Fibroblast of lung (primary cell): ENCODE data around the gene CACNG3. TPM values are rescaled to one million over a fixed set of nuclear protein-coding genes. Genes with fewer than 3 reads are reported as not detected.

Experiments
- DNase-seq, 2 donors: peaks; one replicate each; pipeline versions ENCODE4 v3.0.0 to v3.0.0-alpha.2; 2010; ENCODE audit warnings: low read depth in 2 of 2
- H2AFZ ChIP-seq: 2 replicates; pipeline ENCODE4 v1.5.1; 2012; ENCODE audit warnings: low read length, control low read depth, inconsistent platforms
- H3K27ac ChIP-seq: 2 replicates; pipeline ENCODE4 v1.5.1; 2011; ENCODE audit warnings: low read length, control low read depth; ENCODE audit not compliant: insufficient read depth
- H3K27me3 ChIP-seq: 2 replicates; pipeline ENCODE4 v1.5.1; 2011; ENCODE audit warnings: mild to moderate bottlenecking, low read length; ENCODE audit not compliant: control insufficient read depth, insufficient read depth
- H3K36me3 ChIP-seq: 2 replicates; pipeline ENCODE4 v1.5.1; 2011; ENCODE audit warnings: low read length; ENCODE audit not compliant: control insufficient read depth, insufficient read depth
- H3K4me1 ChIP-seq: 2 replicates; pipeline ENCODE4 v1.5.1; 2011; ENCODE audit warnings: low read length; ENCODE audit not compliant: control insufficient read depth, insufficient read depth; ENCODE audit errors: extremely low read depth
- H3K4me2 ChIP-seq: 2 replicates; pipeline ENCODE4 v1.5.1; 2011; ENCODE audit warnings: low read length, control low read depth; ENCODE audit not compliant: insufficient read depth; ENCODE audit errors: extremely low read depth
- H3K4me3 ChIP-seq, 4 experiments: fragments of 200-600 bp in 1 of 4; sonication (generic) in 1 of 4; replicated peaks in 1 of 4; 2 replicates each; pipeline ENCODE4 v1.5.1; 2011 to 2016; ENCODE audit warnings: low read length in 4 of 4, low read depth in 3 of 4, mild to moderate bottlenecking in 3 of 4, control low read depth in 2 of 4, inconsistent platforms in 1 of 4, mixed read lengths in 1 of 4; ENCODE audit not compliant: insufficient read depth in 1 of 4; ENCODE audit errors: control extremely low read depth in 1 of 4
- H3K79me2 ChIP-seq: 2 replicates; pipeline ENCODE4 v1.5.1; 2012; ENCODE audit warnings: mild to moderate bottlenecking, low read length, inconsistent platforms; ENCODE audit not compliant: control insufficient read depth, insufficient read depth
- H3K9ac ChIP-seq: 2 replicates; pipeline ENCODE4 v1.5.1; 2011; ENCODE audit warnings: mild to moderate bottlenecking, low read length, control low read depth; ENCODE audit not compliant: insufficient read depth
- H3K9me3 ChIP-seq: 2 replicates; pipeline ENCODE4 v1.5.1; 2012; ENCODE audit warnings: low read depth, low read length; ENCODE audit not compliant: control insufficient read depth, insufficient read depth
- H4K20me1 ChIP-seq: 2 replicates; pipeline ENCODE4 v1.5.1; 2011; ENCODE audit warnings: low read length; ENCODE audit not compliant: control insufficient read depth, insufficient read depth; ENCODE audit errors: extremely low read depth
- EZH2 ChIP-seq: IDR thresholded peaks from 2 replicates; pipeline ENCODE4 v1.5.1; 2012; ENCODE audit warnings: low read length, control low read depth, mild to moderate bottlenecking; ENCODE audit errors: missing control alignments
- polyA plus RNA-seq, 2 donors: library from polyadenylated mRNA; depleted of rRNA in 1 of 2; stranded (reverse) in 1 of 2; unstranded in 1 of 2; fragments of >200 nt; gene quantifications; 2 replicates each; pipeline ENCODE4 v1.2.1, GENCODE V29; 2011 to 2012; ENCODE audit warnings: missing spikeins in 1 of 2
- total RNA-seq: library from RNA; depleted of rRNA; stranded (reverse); fragments of >200 nt; gene quantifications from 2 replicates; pipeline ENCODE4 v1.2.1, GENCODE V29; 2014
- TF ChIP-seq, protein P1 (sequence below), 2 donors: IDR thresholded peaks in 1 of 2; conservative IDR thresholded peaks in 1 of 2; 1 replicate in 1 of 2; 2 replicates in 1 of 2; pipeline ENCODE4 v1.5.1; 2011 to 2012; ENCODE audit warnings: low read length in 2 of 2, control low read depth in 1 of 2, inconsistent platforms in 1 of 2, low read depth in 1 of 2, mild to moderate bottlenecking in 1 of 2

Gene CACNG3
- total and polyA plus RNA-seq, 2 donors (not counting 1 experiment from before 2014, with no cell fraction given), result not detected

DNA sequence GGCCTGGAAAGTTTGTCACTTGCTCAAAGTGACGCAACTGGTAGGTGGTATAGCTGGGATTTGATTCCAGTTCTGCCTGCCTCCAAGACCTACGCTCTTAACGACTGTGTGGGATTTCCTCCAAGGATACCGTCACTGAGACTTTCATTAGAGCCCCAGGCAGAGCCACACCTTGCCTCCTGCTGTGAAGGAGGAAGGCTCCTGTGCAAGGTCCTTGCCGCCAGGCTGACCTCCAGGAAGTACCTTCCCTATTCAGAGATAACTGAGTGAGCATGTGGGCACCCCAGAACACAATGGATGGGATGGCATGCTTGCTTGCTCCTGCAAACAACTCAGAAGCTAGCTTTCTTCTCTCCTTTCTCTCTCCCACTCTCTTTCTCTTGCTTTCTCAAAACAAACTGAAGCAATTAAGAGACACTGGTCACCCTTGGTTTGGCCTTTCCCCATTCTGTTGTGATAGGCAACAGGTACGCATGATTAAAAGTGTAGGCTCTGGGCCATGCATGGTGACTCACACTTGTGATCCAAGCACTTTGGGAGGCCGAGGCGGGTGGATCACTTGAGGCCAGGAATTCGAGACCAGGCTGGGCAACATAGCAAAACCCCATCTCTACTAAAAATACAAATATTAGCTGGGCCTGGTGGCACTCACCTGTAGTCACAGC lies 30.7 kb downstream of the CACNG3 start:
- Histone ChIP-seq H3K9me3 (no peaks in the 10 kb centered on the region), H2AFZ (no peak overlapping the region), H3K79me2 (no peaks in the 10 kb centered on the region), H3K36me3 (no peaks in the 10 kb centered on the region), H3K4me3 (no peak overlapping the region), H4K20me1 (no peaks in the 10 kb centered on the region), H3K9ac (no peak overlapping the region), H3K4me2 (no peak overlapping the region), H3K4me1 (no peaks in the 10 kb centered on the region), H3K27ac (no peak overlapping the region), H3K27me3 (no peaks in the 10 kb centered on the region)
- TF ChIP-seq, protein P1, sequence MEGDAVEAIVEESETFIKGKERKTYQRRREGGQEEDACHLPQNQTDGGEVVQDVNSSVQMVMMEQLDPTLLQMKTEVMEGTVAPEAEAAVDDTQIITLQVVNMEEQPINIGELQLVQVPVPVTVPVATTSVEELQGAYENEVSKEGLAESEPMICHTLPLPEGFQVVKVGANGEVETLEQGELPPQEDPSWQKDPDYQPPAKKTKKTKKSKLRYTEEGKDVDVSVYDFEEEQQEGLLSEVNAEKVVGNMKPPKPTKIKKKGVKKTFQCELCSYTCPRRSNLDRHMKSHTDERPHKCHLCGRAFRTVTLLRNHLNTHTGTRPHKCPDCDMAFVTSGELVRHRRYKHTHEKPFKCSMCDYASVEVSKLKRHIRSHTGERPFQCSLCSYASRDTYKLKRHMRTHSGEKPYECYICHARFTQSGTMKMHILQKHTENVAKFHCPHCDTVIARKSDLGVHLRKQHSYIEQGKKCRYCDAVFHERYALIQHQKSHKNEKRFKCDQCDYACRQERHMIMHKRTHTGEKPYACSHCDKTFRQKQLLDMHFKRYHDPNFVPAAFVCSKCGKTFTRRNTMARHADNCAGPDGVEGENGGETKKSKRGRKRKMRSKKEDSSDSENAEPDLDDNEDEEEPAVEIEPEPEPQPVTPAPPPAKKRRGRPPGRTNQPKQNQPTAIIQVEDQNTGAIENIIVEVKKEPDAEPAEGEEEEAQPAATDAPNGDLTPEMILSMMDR (conservative IDR thresholded peaks at IDR 0.05 in 1 of 2, IDR thresholded peaks at IDR 0.05 in 1 of 2; ENCODE audit: low read depth in 1 of 2, low read length in 2 of 2), result no peak
- no peak for TF ChIP-seq EZH2
- DNase-seq, result no peak

DNA sequence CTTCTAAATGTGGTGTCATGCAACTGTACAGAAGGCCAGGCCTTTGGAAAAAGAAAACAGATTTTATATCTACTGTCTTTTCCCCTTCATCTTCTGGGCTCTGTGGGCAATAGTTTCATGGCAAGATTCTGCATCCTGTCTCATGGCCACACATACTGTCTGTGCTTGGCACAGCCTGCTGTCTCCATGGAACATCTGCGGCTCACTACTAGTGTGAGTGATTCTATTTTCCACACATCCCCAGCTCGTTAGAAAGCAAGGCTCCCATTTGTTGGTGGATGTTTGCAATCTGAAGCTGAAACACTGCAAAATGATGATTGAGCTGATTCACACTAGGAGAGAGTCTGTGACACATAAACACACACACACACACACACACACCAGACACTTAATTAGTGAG lies 32.4 kb downstream of the CACNG3 start:
- H3K27ac ChIP-seq, result no peak overlapping the region
- no peaks in the 10 kb centered on the region for H3K36me3 ChIP-seq
- no peak overlapping the region for H3K4me2 ChIP-seq
- no peak for TF ChIP-seq EZH2
- TF ChIP-seq, protein P1 (conservative IDR thresholded peaks at IDR 0.05 in 1 of 2, IDR thresholded peaks at IDR 0.05 in 1 of 2; ENCODE audit: low read depth in 1 of 2, low read length in 2 of 2), result no peak
- H2AFZ ChIP-seq, result no peak overlapping the region
- no peaks in the 10 kb centered on the region for H3K79me2 ChIP-seq
- no peaks in the 10 kb centered on the region for H4K20me1 ChIP-seq
- no peaks in the 10 kb centered on the region for H3K9me3 ChIP-seq
- H3K27me3 ChIP-seq, result no peaks in the 10 kb centered on the region
- no peak overlapping the region for H3K4me3 ChIP-seq
- no peak for DNase-seq
- H3K4me1 ChIP-seq, result no peaks in the 10 kb centered on the region
- H3K9ac ChIP-seq, result no peak overlapping the region

DNA sequence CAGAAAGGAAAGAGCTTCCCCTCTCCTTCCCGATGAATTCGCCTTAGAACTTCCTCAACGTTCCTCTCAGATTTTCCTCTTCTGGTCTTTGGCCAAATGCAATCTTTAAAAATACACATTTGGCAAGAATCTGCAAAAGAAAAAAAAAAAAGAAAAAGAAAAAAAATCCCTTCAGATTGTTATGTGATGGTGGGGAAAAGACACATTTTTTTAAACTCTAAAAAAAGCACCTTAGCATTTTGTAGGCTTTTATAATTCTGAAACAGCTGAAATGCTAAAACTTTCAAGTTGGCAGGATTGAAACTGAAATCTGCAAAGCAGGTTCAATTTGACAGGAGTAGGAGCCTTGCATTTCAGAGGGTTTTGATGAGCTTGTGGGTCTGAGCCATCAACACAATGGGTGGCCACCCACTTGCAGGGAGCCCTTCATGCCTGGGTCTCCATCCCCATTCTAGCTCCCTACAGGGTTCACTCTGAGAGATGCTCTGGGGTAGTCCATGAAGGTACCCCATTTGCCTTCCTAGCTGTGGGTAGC lies 33.1 kb downstream of the CACNG3 start:
- Histone ChIP-seq H3K79me2 (no peaks in the 10 kb centered on the region), H4K20me1 (no peaks in the 10 kb centered on the region)
- TF ChIP-seq, protein P1 (conservative IDR thresholded peaks at IDR 0.05 in 1 of 2, IDR thresholded peaks at IDR 0.05 in 1 of 2; ENCODE audit: low read depth in 1 of 2, low read length in 2 of 2), result no peak
- TF ChIP-seq EZH2, result no peak

More for the DNA sequence above, 33.1 kb downstream of the CACNG3 start:
- Histone ChIP-seq H2AFZ (no peak overlapping the region), H3K9ac (no peak overlapping the region), H3K9me3 (no peaks in the 10 kb centered on the region), H3K4me2 (no peak overlapping the region), H3K4me3 (no peak overlapping the region), H3K4me1 (no peaks in the 10 kb centered on the region), H3K27me3 (no peaks in the 10 kb centered on the region), H3K36me3 (no peaks in the 10 kb centered on the region), H3K27ac (no peak overlapping the region)
- DNase-seq, result no peak
